Measurements from ENCODE around the gene PLIN3. TPM values are rescaled to one million over a fixed set of nuclear protein-coding genes. Genes with fewer than 3 reads are reported as not detected.

The PLIN3 gene
- total and polyA plus RNA-seq, 2 of the 8 experiments (the other 6 are each of a cell fraction or from before 2014, with no cell fraction given): 60.7 to 61.5 TPM

DNA sequence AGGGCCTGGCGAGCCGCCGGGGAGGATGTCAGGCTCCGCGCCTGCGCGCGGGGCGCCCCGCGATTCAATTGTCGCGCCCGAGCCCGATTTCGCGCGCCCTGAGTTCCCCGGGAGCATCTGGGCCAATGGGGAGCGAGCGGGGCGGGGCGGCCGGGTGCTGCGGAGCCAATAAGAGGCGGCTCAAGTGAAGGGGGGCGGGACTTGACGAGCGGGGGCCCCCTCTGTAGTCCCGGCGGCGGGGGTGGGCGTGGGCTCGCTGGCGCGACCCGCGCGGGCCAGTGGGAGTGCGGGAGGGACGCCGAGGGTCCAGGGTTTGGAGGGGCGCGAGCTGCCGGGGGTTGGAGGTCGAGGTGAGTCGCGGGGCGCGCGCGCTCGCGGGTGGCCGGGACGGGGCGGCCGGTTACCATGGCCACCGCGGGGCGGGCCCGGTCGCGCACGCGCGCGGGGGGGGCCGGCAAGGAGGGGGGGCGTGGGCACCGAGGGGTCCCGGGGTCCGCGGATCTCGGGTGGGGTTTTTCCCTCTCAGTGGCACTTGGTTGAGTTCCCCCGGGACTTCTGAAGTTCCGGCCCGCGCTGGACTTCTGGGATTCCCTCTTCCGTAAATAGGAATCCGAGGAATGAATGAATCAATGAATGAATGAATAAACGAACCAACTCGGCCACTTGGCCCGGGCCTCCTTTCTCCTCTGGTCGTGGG, 42.6 kb upstream of the PLIN3 start:
- Histone ChIP-seq H4K5ac (ENCODE audit: insufficient read length, low read depth, low read length) (peak overlapping the region; percentile 49), H3K9ac (replicated peaks in 1 of 4; ENCODE audit: extremely low read depth in 1 of 4, low read depth in 3 of 4, low read length in 3 of 4) (peak overlapping the region; percentile 69 to 92 (median 78); a peak in 4 of 7 replicates), H4K91ac (replicated peaks; ENCODE audit: insufficient read length, low read length) (no peak overlapping the region), H2BK120ac (replicated peaks; ENCODE audit: low read depth, low read length) (no peak overlapping the region), H3K36me3 (ENCODE audit: control insufficient read depth in 2 of 4, insufficient read depth in 4 of 4, low read length in 3 of 4) (peaks cover 4 to 15% (median 10%) of the 10 kb centered on the region in 4 experiments; a peak in 5 of 8 replicates), H3K23me2 (ENCODE audit: low read depth, low read length) (peaks cover 8% of the 10 kb centered on the region), H2BK20ac (ENCODE audit: low read length) (no peak overlapping the region), H3K9me3 (ENCODE audit: insufficient read depth in 2 of 2, low read depth in 1 of 2, low read length in 1 of 2) (no peaks in the 10 kb centered on the region), H3K79me2 (ENCODE audit: control insufficient read depth in 1 of 2, insufficient read depth in 2 of 2, low read length in 2 of 2) (peaks cover 0 to 42% of the 10 kb centered on the region in 2 experiments; a peak in 2 of 4 replicates), H4K8ac (ENCODE audit: extremely low read depth, insufficient read depth, low read length) (peak overlapping the region; percentile 86), H4K20me1 (replicated peaks in 1 of 2; ENCODE audit: control insufficient read depth in 1 of 2, insufficient read depth in 2 of 2, low read length in 2 of 2) (peaks cover 3 to 14% of the 10 kb centered on the region in 2 experiments), H3K79me1 (ENCODE audit: low read depth, low read length) (peaks cover 5% of the 10 kb centered on the region; the same call in 1 of the 2 replicates), H3K18ac (ENCODE audit: extremely low read depth, low read length) (no peak overlapping the region), H2AK5ac (ENCODE audit: low read depth, low read length) (no peak overlapping the region), H3K4me1 (replicated peaks in 1 of 4; ENCODE audit: control insufficient read depth in 3 of 4, insufficient read depth in 4 of 4, low read length in 3 of 4) (peaks cover 0 to 14% (median 11%) of the 10 kb centered on the region in 4 experiments; a peak in 6 of 7 replicates), H3K4me2 (ENCODE audit: insufficient read depth in 1 of 2, low read depth in 2 of 2, low read length in 2 of 2) (peak overlapping the region; percentile 75 to 79), H3K4me3 (ENCODE audit: extremely low read depth in 1 of 4, insufficient read depth in 2 of 4, low read depth in 3 of 4, low read length in 4 of 4) (peak overlapping the region; percentile 46 to 83 (median 56)), H3K14ac (ENCODE audit: insufficient read length) (no peak overlapping the region), H3K27ac (ENCODE audit: low read depth, low read length) (no peak overlapping the region; the same call in 1 of the 2 replicates), H2BK12ac (ENCODE audit: low read depth, low read length) (no peak overlapping the region), H3K23ac (ENCODE audit: insufficient read length) (no peak overlapping the region), H2AFZ (ENCODE audit: low read length) (no peak overlapping the region), H2BK5ac (ENCODE audit: low read depth, low read length) (no peak overlapping the region; the same call in 1 of the 2 replicates), H3K4ac (replicated peaks; ENCODE audit: insufficient read length, low read depth, low read length) (no peak overlapping the region), H3K27me3 (replicated peaks in 1 of 4; ENCODE audit: control insufficient read depth in 3 of 4, extremely low read depth in 1 of 4, insufficient read depth in 3 of 4, low read length in 3 of 4) (no peaks in the 10 kb centered on the region; a peak in 2 of 7 replicates), H3K56ac (replicated peaks; ENCODE audit: insufficient read length, low read depth, low read length) (no peak overlapping the region), H2BK15ac (ENCODE audit: low read length) (peak overlapping the region; percentile 36; the same call in 1 of the 2 replicates)
- ChIA-PET CTCF (ENCODE audit: partially characterized antibody) (interaction anchor here (1.6 to 6.9 kb wide), 5 partner anchors 36 to 123 kb away, joined by 3 to 111 read pairs (median 26); partner anchors contain the start of gene PLIN3), POLR2A (ENCODE audit: partially characterized antibody) (interaction anchor here (2.0 kb wide), 1 partner anchor 121 kb away, joined by 4 read pairs; no protein-coding TSS in a partner anchor)
- FAIRE-seq (no peak), DNase-seq (ENCODE audit: low read depth in 1 of 2, low spot score in 2 of 2) (peak; percentile 64 to 92)
- WGBS, 2 experiments (ENCODE audit: extremely low coverage in 1 of 2, insufficient coverage in 1 of 2, insufficient read length in 1 of 2, insufficient replicate concordance in 2 of 2, low coverage in 1 of 2, low lambda C conversion rate in 2 of 2, missing lambda C conversion rate in 1 of 2): 3% methylated on average over 28 of the region's 85 CpGs; no CpG with 5 or more reads in 1 of the 2 experiments
- TF ChIP-seq EP300 (IDR thresholded peaks at IDR 0.05; ENCODE audit: borderline replicate concordance in 1 of 2, low read depth in 2 of 2, low read length in 2 of 2) (no peak), ZNF274 (IDR thresholded peaks at IDR 0.05; ENCODE audit: borderline replicate concordance, extremely low read depth, low read length) (no peak), CHD2 (IDR thresholded peaks at IDR 0.05; ENCODE audit: low read length) (peak; percentile 56; the same call in 1 of the 2 replicates), SP2 (IDR thresholded peaks at IDR 0.05; ENCODE audit: low read length) (peak; percentile 46), RAD21 (IDR thresholded peaks at IDR 0.05 in 1 of 2, conservative IDR thresholded peaks at IDR 0.05 in 1 of 2; ENCODE audit: low read depth in 2 of 2, low read length in 2 of 2) (no peak), SRF (IDR thresholded peaks at IDR 0.05; ENCODE audit: low read depth, low read length) (no peak), KDM5A (IDR thresholded peaks at IDR 0.05; ENCODE audit: low read length) (no peak), BRCA1 (IDR thresholded peaks at IDR 0.05; ENCODE audit: low read depth, low read length) (no peak), CREB1 (IDR thresholded peaks at IDR 0.05) (peak; percentile 37; the same call in 1 of the 2 replicates), SAP30 (IDR thresholded peaks at IDR 0.05; ENCODE audit: insufficient read depth, insufficient replicate concordance, low read length) (peak; percentile 9), NRF1 (IDR thresholded peaks at IDR 0.05; ENCODE audit: low read depth, low read length) (peak; percentile 63)
